ENCODE results near the gene ATG7.
"Not testable (repeated sequence)": the region's sequence is repeated elsewhere in the genome, so short reads cannot be mapped to it uniquely, and the experiment has no call there.

Gene ATG7

GRCh38 chr3:11304175-11304574 is 32.0 kb downstream of the ATG7 start:
- no peak for DNase-seq

- no peak for DNase-seq
Observed at GRCh38 chr3:11305509-11305908, 33.3 kb downstream of the ATG7 start.

- no peak for DNase-seq
Observed at GRCh38 chr3:11306817-11307589, 34.8 kb downstream of the ATG7 start.

DNA sequence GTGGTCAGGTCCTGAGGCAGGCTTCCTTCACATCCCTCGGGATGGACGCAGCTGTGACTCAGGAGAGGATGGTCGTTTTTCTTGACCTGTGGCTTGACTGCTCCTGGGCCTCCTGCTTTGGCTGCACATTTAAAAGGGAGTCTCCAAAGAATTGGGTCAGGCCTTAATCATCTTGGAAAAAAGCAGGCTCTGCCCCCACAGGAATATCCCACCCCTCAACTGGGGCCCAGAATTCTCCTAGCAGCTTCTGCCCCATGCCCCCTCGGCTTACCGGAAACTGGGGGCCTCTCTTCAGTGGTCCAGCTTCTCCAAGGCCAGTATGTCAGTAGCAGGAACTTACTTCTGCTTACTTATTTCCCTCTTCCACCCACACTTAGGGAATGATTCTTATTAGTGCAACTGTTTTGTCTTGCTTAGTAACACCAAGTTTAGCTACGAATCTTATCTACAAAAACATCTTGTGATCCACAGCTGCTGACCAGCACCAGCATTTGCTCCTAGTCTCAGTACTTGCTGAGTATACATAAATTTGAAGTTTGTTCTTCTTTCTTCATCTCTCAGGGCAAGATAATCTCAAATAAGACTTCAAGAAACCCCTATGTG is 35.7 kb downstream of the ATG7 start:
- no peak for DNase-seq

DNA sequence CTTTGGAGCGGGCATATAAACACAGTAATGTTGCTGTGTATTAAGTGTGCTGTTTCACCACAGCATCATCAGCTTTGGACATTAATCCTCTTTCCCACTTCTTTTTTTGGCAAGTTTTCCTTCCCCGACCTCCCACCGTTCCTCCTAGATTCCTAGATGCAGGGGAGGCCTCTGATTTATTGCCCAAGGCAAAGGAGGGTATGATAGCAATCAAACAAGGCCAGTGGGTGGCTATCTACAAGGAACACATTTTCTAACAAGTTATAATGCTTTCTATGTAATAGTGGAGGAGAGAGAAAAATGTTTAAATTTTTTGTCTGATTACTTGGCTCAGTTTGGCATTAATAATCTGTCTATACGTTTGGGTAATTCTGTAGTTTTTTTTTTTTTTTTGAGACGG is 38.1 kb downstream of the ATG7 start:
- DNase-seq: no peak

GRCh38 chr3:11312166-11312565 is 40.0 kb downstream of the ATG7 start:
- DNase-seq: no peak

- DNase-seq: no peak
Observed at GRCh38 chr3:11317300-11317699, 45.1 kb downstream of the ATG7 start.

DNA sequence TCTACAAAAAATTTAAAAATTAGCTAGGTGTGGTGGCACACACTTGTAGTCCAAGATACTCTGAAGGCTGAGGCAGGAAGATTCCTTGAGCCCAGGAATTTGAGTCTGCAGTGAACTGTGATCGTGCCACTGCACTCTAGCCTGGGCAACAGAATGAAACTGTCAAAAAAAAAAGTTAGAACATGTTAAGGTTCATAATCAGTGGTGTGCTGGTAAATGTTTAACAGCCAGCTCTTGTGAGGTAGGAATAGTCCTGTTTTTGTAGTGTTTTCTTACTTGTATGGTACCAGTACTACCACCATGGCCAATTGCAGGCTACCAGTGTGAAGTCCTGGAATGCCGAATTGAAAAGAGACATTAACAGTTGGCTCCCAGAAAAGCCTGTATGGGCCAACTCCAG is 50.7 kb downstream of the ATG7 start:
- DNase-seq: no peak

GRCh38 chr3:11323813-11324212 is 51.6 kb downstream of the ATG7 start:
- DNase-seq: no peak

GRCh38 chr3:11327619-11328018 is 55.4 kb downstream of the ATG7 start:
- no peak for DNase-seq

DNA sequence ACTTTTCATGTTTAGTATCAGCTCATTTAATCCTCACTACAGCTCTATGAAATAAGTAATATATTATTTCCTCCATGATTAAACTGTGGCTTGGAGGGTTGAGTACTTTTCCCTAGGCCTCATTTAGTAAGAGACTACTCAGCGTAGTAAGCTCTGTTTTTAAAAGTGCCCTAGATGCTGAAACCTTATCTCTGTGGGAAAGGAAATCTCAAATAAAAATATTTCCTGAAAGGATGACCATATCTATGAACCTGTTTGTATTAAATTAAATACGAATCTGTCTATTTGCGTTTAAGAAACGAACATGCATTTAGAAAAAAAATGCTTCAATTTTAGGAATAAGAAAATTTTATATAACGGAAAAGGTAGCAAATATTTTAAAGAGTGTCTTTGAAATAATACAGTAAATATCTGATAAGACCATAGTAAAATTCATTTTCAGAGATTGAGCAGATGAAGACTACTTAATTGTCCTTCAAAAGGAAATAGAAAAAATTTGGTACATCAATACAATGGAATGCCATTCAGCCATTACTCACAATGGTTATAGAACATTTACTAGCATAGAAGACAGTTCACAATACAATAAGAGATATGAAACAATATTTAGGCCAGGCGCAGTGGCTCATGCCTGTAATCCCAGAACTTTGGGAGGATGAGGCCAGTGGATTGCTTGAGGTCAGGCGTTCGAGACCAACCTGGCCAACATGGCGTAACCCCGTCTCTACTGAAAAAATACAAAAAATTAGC is 56.2 kb downstream of the ATG7 start:
- no peak for DNase-seq

DNA sequence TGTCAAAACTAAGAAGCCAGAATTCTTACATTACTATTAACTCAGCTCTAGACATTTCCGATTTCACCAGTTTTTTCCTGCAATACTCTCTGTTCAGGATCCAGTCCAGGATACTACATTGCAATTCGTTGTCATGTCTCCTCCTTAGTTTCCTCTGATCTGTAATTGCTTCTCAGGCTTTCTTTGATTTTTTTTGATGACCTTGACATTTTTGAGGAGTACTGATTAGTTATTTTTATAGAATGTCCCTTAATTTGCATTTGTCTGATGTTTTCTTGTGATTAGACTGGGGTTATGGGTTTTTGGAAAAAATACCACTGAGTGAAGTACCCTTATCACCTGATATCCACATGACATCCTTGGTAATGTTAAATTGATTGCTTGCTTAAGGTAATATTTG is 57.6 kb downstream of the ATG7 start:
- DNase-seq: no peak

DNA sequence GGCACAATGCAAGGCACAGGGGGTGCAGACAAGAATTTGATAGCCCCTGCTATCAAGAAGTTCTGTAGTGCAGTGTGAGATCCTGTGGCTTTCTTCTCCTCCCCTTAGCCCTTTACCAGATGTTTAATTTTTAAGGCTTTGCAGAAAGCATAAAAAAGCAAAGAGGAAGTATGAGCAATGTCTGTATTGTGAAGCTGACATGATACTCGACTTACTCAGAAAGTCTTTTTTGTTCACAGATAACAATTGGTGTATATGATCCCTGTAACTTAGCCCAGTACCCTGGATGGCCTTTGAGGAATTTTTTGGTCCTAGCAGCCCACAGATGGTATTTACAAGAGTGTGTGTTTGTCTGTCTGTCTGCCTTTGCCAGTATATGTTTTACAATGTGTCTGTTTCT is 58.9 kb downstream of the ATG7 start:
- DNase-seq: no peak

GRCh38 chr3:11335056-11335608 is 62.9 kb downstream of the ATG7 start:
- no peak for DNase-seq

DNA sequence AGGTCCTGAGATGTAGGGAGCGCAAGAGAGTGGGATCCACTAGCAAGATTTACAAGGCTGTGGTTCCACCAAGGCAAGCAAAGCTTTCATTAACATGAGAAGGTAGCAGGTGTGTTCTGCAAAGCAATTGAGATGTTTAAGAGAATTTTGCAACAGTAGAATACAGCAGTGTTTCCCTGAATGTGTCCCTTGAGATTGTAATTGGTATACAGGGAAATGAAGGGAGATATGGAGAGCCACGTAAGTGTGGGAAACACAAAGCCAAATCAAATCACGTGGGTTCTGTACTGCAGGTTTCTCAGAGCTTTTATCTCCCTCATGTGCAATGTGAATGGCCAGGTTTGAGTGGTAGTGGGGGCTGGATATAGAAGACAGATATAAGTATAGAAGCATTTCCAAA is 67.3 kb downstream of the ATG7 start:
- DNase-seq: no peak

- no peak for DNase-seq
Observed at GRCh38 chr3:11346416-11346815, 74.2 kb downstream of the ATG7 start.

DNA sequence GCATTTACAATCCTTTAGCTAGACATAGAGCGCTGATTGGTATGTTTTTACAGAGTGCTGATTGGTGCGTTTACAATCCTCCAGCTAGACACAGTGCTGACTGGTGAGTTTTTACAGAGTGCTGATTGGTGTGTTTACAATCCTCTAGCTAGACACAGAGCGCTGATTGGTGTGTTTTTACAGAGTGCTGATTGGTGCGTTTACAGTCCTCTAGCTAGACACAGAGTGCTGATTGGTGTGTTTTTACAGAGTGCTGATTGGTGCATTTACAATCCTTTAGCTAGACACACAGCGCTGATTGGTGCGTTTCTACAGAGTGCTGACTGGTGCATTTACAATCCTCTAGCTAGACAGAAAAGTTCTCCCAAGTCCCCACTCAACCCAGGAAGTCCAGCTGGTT is 76.7 kb downstream of the ATG7 start:
- not testable (repeated sequence) for DNase-seq

GRCh38 chr3:11349446-11349845 is 77.2 kb downstream of the ATG7 start:
- no peak for DNase-seq

GRCh38 chr3:11350374-11350773 is 78.2 kb downstream of the ATG7 start:
- no peak for DNase-seq

- DNase-seq: no peak
Observed at GRCh38 chr3:11351451-11351850, 79.3 kb downstream of the ATG7 start.

DNA sequence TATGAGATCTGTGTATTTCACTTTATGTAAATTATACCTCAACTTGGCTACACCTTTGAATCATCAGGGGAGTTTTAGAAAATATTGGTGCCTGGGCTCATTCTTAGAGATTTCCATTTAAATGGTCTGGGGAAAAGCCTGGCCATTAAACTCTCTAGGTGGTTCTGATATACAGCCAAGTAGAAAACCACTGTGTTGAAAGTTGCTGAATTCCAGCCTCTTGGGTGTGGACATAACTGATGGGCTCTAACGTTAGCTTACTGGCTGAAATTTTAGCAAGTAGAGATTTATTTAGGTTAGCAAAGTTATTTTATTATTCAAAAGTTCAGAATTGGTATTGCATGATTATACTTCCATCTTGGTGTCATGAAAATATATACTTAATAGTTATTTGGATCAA is 84.1 kb downstream of the ATG7 start:
- DNase-seq: no peak

- DNase-seq: no peak
Observed at GRCh38 chr3:11362600-11362999, 90.4 kb downstream of the ATG7 start.

DNA sequence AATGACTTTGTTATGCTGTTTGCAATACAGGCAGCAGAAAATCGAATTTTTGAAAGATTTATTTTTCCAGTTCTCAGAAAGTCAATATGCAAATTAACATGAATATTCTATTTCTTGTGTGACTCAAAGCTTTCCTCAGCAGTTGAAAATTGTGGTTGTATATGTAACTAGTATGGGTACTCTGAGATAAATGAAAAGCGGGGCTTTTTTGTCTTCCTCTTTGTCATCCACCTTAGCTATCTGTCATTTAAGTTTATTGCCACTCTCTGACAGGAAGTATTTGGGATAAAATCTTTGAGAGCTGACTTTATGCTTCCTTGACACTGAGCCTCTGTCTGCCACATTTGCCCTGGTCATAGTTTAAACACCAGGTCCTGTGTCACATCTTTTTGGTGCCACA is 91.5 kb downstream of the ATG7 start:
- DNase-seq: no peak

DNA sequence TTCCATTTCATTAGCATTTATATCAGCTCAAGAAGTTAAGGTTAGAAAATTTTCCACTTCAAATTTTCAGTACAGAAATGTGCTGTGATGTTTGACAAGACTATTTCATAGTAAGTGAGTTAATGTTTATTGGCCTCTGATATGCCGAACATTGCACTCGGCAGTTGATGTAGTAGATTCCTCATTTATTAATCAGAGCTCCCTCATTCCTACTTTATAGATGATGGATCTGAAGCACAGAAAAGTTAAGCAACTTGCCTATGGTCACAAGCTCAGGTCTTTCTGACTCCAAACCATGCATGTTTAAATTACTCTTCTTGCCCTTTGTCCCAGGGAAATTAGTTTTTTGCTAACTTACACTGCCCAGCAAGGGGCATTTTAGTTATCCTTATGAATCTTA is 92.0 kb downstream of the ATG7 start:
- no peak for DNase-seq
